ENCODE measurements around the gene TPSAB1.

Gene TPSAB1

DNA sequence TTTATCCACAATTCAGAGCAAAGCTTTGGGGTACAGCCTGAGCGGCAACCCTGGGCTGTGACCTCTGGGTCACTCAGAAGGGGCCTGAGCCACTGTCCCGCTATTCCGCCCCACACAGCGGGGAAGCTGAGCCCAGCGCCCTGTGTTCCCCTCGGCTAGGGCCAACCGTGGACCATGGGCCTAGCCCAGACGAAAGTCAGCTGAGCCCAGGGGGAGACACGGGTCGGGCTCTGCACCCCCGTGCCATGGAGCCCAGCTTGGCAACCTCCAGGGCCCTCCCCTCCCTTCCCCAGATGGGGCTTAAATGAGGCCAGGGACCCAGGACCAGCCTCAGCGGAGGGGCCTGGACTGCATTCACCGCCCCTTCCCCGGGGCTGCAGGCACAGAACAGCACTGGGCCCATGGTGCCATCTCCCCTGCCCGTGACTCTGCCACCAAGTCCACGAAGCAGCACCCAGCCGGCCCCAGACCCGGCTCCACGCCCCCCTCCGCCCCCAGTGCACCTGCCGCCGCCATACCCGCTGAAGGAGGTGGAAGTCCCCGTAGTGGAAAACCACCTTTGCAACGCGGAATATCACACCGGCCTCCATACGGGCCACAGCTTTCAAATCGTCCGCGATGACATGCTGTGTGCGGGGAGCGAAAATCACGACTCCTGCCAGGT is 17.2 kb downstream of the TPSAB1 start:
- no peak for DNase-seq (ENCODE audit: low read depth)

DNA sequence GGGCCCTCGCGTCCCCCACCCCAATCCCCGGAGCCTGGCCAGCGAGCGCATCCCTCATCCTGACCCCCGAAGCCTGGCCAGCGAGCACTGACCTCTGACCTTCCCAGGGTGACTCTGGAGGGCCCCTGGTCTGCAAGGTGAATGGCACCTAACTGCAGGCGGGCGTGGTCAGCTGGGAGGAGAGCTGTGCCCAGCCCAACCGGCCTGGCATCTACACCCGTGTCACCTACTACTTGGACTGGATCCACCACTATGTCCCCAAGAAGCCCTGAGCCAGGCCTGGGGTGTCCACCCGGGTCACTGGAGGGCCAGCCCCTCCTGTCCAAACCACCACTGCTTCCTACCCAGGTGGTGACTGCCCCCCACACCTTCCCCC is 17.7 kb downstream of the TPSAB1 start:
- no peak for DNase-seq (ENCODE audit: low read depth)
- no peak overlapping the region for H3K4me3 ChIP-seq (ENCODE audit: low read depth, low read length)
- TF ChIP-seq, protein P1, sequence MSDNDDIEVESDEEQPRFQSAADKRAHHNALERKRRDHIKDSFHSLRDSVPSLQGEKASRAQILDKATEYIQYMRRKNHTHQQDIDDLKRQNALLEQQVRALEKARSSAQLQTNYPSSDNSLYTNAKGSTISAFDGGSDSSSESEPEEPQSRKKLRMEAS (IDR thresholded peaks at IDR 0.05; ENCODE audit: low read depth, low read length) = no peak
- TF ChIP-seq MYC (IDR thresholded peaks at IDR 0.05; ENCODE audit: low read depth, low read length) (no peak), POLR2A (IDR thresholded peaks at IDR 0.05; ENCODE audit: extremely low read depth, insufficient read length) (no peak)
- TF ChIP-seq, protein P2, sequence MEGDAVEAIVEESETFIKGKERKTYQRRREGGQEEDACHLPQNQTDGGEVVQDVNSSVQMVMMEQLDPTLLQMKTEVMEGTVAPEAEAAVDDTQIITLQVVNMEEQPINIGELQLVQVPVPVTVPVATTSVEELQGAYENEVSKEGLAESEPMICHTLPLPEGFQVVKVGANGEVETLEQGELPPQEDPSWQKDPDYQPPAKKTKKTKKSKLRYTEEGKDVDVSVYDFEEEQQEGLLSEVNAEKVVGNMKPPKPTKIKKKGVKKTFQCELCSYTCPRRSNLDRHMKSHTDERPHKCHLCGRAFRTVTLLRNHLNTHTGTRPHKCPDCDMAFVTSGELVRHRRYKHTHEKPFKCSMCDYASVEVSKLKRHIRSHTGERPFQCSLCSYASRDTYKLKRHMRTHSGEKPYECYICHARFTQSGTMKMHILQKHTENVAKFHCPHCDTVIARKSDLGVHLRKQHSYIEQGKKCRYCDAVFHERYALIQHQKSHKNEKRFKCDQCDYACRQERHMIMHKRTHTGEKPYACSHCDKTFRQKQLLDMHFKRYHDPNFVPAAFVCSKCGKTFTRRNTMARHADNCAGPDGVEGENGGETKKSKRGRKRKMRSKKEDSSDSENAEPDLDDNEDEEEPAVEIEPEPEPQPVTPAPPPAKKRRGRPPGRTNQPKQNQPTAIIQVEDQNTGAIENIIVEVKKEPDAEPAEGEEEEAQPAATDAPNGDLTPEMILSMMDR (IDR thresholded peaks at IDR 0.05; ENCODE audit: low read depth, low read length) = no peak

More for the DNA sequence above, 17.2 kb downstream of the TPSAB1 start:
- TF ChIP-seq MYC (IDR thresholded peaks at IDR 0.05; ENCODE audit: low read depth, low read length) (no peak), POLR2A (IDR thresholded peaks at IDR 0.05; ENCODE audit: extremely low read depth, insufficient read length) (no peak)
- TF ChIP-seq, protein P2 (IDR thresholded peaks at IDR 0.05; ENCODE audit: low read depth, low read length) = no peak
- TF ChIP-seq, protein P1 (IDR thresholded peaks at IDR 0.05; ENCODE audit: low read depth, low read length) = no peak
- no peak overlapping the region for H3K4me3 ChIP-seq (ENCODE audit: low read depth, low read length)

DNA sequence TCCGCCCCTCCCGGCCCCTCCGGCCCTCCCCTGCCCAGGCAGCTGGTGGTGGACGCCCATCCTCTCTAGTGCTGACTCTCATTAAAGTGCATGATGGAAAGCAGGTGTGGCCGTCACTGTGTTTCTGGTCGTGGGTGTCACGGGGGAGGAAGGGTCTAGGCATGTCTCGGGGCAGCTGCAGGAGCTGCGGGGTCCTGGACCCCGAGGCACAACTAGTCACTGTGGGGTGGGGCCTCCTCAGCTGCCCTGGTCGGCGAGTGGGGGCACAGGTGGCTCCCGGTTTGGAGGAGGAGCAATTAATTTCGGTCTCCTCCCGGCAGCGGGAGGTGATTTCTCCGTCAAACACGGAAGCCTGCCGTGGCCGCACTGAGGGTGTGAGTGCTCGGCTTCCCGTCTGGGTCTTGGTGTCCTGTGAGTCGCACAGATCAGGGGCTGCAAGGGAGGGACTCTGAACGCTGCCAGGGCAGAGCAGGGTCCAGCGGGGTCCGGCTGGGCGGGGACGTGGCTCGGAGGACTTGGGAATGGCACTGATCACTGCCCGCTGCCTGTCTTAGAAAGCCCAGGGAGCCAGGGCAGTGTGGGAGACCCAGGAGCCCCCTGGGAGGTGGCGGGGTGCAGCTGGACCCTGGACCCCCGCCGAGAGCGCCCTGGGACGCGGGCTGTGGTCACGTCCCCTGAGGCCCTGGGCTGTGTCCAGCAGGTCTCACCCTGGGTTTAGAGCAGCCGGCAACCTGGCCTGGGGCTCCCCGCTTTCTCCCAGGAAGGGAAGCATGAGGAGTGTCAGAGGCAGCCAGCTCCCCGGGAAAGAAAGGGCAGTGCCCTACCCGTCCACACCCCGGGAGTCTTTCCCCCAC is 18.6 kb downstream of the TPSAB1 start:
- H3K4me3 ChIP-seq (ENCODE audit: low read depth, low read length) = no peak overlapping the region
- DNase-seq (ENCODE audit: low read depth) = peak; percentile 26
- no peak for TF ChIP-seq POLR2A (IDR thresholded peaks at IDR 0.05; ENCODE audit: extremely low read depth, insufficient read length)
- TF ChIP-seq, protein P1 (IDR thresholded peaks at IDR 0.05; ENCODE audit: low read depth, low read length) = no peak
- TF ChIP-seq MYC (IDR thresholded peaks at IDR 0.05; ENCODE audit: low read depth, low read length) = no peak
- TF ChIP-seq, protein P2 (IDR thresholded peaks at IDR 0.05; ENCODE audit: low read depth, low read length) = no peak

DNA sequence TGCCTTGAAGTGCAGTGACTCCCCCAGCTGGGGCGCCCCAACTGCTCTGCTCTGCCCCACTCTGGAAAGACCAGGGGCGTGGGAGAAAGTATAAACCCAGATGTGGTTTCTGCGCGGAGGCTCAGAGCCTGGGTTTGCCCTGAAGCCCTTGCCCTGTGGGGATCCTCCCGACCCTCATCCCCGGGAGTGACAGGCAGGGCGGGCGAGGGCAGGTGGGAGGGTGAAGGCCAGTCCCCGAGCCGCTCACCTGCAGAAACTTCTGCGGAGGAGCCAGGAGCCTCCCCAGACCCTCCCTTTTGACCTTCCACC is 19.2 kb downstream of the TPSAB1 start:
- TF ChIP-seq, protein P2 (IDR thresholded peaks at IDR 0.05; ENCODE audit: low read depth, low read length) = no peak
- no peak for TF ChIP-seq POLR2A (IDR thresholded peaks at IDR 0.05; ENCODE audit: extremely low read depth, insufficient read length)
- TF ChIP-seq MYC (IDR thresholded peaks at IDR 0.05; ENCODE audit: low read depth, low read length) = no peak
- TF ChIP-seq, protein P1 (IDR thresholded peaks at IDR 0.05; ENCODE audit: low read depth, low read length) = no peak
- no peak overlapping the region for H3K4me3 ChIP-seq (ENCODE audit: low read depth, low read length)
- no peak for DNase-seq (ENCODE audit: low read depth)

DNA sequence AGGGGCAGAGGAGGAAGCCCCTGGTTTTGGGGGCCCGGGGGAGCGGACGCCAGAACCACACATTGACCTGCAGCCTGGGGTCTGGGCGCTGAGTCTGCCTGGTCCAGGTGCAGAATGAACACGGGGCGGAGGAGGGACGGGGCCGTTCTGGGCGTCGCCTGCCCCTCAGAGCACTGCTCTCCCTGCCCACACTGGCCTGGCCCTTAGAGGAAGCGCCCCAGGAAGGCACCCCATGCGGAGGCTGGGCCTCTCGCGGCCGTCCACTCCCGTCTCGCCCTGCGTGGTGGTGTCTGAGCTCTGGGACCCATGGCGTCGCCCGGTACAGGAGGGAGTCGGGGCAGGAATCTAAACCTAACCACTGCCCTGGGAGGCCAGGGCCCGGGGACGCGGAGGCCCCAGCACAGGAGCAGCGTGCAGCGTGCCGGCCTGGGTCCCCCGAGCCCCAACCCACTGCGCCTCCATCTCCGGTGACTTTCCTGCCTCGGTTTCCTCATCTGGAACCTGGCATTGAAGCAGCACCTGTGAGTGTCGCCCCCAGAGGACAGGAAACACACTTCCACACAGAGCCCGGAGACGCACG is 19.7 kb downstream of the TPSAB1 start:
- TF ChIP-seq, protein P1 (IDR thresholded peaks at IDR 0.05; ENCODE audit: low read depth, low read length) = no peak
- TF ChIP-seq POLR2A (IDR thresholded peaks at IDR 0.05; ENCODE audit: extremely low read depth, insufficient read length) (no peak), MYC (IDR thresholded peaks at IDR 0.05; ENCODE audit: low read depth, low read length) (no peak)
- TF ChIP-seq, protein P2 (IDR thresholded peaks at IDR 0.05; ENCODE audit: low read depth, low read length) = no peak
- no peak for DNase-seq (ENCODE audit: low read depth)
- H3K4me3 ChIP-seq (ENCODE audit: low read depth, low read length) = no peak overlapping the region
